ENCODE results near the gene GSX2. TPM values are rescaled to one million over a fixed set of nuclear protein-coding genes. Genes with fewer than 3 reads are reported as not detected.

GSX2 gene
- total and polyA plus RNA-seq, 10 donors: 0.47 TPM; not detected in 9

GRCh38 chr4:54076673-54077072 lies 23.3 kb upstream of the GSX2 start:
- no peak overlapping the region for H3K27ac ChIP-seq
- intact Hi-C loops (cut with DNase I; ENCODE audit: low total_unique reads): no loop called here
- H3K36me3 ChIP-seq: no peaks in the 10 kb centered on the region
- H3K4me3 ChIP-seq: no peak overlapping the region
- H3K9me3 ChIP-seq: no peaks in the 10 kb centered on the region
- DNase-seq: no peak
- H3K4me1 ChIP-seq: no peaks in the 10 kb centered on the region
- peaks cover 0 to 4% (median 0%) of the 10 kb centered on the region in 7 donors for H3K27me3 ChIP-seq (replicated peaks in 1 of 7)
- TF ChIP-seq CTCF (IDR thresholded peaks at IDR 0.05 in 8 of 11, conservative IDR thresholded peaks at IDR 0.05 in 3 of 11) (no peak), POLR2AphosphoS5 (IDR thresholded peaks at IDR 0.05) (no peak), POLR2A (IDR thresholded peaks at IDR 0.05) (no peak)

DNA sequence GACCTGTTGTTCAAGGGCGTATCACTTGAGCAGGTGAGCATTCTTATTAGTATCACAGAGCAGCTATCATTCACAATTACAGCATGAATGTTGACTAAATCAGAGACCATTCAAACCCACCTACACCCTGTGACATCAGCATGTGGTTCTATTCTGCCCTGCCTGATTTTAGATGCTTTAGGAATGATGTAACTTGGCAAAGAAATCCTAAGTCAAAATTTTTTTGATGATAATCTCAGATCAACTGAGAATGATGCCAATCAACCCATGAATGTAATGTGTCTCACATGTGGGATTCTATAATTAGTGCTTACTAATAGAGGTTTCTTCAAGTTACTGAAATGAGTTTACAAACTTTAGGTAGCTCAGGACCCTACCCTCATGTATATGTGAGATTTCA lies 22.2 kb upstream of the GSX2 start:
- intact Hi-C loops (cut with DNase I; ENCODE audit: low total_unique reads): no loop called here
- WGBS, 5 donors: 88 to 100% (median 94%) methylated on average over 1 of the region's 1 CpG
- Histone ChIP-seq H3K4me3 (no peak overlapping the region), H3K36me3 (no peaks in the 10 kb centered on the region), H3K4me1 (no peaks in the 10 kb centered on the region), H3K27ac (no peak overlapping the region), H3K27me3 (replicated peaks in 1 of 7) (peaks cover 0 to 4% (median 0%) of the 10 kb centered on the region in 7 donors), H3K9me3 (no peaks in the 10 kb centered on the region)
- TF ChIP-seq POLR2A (IDR thresholded peaks at IDR 0.05) (no peak), CTCF (IDR thresholded peaks at IDR 0.05 in 8 of 11, conservative IDR thresholded peaks at IDR 0.05 in 3 of 11) (no peak), POLR2AphosphoS5 (IDR thresholded peaks at IDR 0.05) (no peak)
- no peak for DNase-seq

DNA sequence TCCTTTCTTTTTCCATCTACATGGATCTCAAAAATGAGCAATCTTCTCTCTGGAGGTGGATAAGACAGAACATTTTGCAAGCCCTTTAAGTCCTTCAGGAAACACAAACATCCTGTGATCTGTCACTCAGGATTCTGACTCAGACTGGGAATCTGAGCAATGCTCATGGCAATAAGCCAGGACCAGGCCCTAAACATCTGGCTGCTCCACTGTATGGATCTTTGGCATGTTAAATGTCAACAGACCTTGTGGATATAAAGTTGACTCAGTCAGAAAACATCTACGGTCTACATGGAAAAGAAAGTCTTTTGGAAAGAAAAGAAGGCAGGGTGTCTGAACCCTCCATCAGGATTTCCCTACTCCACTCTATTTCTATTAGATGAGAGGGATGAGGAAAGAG lies 17.8 kb upstream of the GSX2 start:
- no peak overlapping the region for H3K4me3 ChIP-seq
- H3K36me3 ChIP-seq: no peaks in the 10 kb centered on the region
- H3K27ac ChIP-seq: no peak overlapping the region
- DNase-seq: no peak
- H3K4me1 ChIP-seq: no peaks in the 10 kb centered on the region
- H3K9me3 ChIP-seq: no peaks in the 10 kb centered on the region
- TF ChIP-seq POLR2A (IDR thresholded peaks at IDR 0.05) (no peak), POLR2AphosphoS5 (IDR thresholded peaks at IDR 0.05) (no peak)
- intact Hi-C loops (cut with DNase I; ENCODE audit: low total_unique reads): no loop called here
- 61 to 80% (median 76%) methylated on average over 1 of the region's 1 CpG for WGBS, 5 donors
- peaks cover 0 to 8% (median 0%) of the 10 kb centered on the region in 7 donors for H3K27me3 ChIP-seq (replicated peaks in 1 of 7)

DNA sequence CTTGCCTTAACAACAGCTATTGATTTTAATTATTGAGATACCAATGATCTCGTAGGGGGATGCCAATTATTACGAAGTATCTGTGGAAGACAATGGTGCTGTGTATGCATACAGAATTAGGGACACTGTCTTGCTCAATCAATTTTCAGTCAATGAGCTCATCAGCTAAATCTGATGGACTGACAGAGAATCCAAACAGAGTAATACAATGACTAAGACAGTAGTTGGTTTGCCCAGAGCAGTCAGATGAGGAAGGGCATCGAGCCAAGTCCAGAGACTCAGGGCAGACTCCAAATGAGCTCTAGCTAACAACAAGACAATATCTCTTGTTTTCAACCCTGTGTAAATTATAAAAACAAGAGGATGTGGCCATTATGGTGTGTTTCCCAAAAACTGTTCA lies 14.7 kb upstream of the GSX2 start:
- intact Hi-C loops (cut with DNase I; ENCODE audit: low total_unique reads): no loop called here
- DNase-seq: no peak
- TF ChIP-seq POLR2AphosphoS5 (IDR thresholded peaks at IDR 0.05) (no peak), POLR2A (IDR thresholded peaks at IDR 0.05) (no peak), CTCF (IDR thresholded peaks at IDR 0.05 in 8 of 11, conservative IDR thresholded peaks at IDR 0.05 in 3 of 11) (no peak)
- no peak overlapping the region for H3K27ac ChIP-seq
- peaks cover 0 to 13% (median 0%) of the 10 kb centered on the region in 7 donors for H3K27me3 ChIP-seq (replicated peaks in 1 of 7)
- WGBS, 5 donors: 91 to 96% (median 94%) methylated on average over 3 of the region's 3 CpGs
- H3K4me1 ChIP-seq: no peaks in the 10 kb centered on the region
- H3K36me3 ChIP-seq: no peaks in the 10 kb centered on the region
- H3K9me3 ChIP-seq: no peaks in the 10 kb centered on the region
- no peak overlapping the region for H3K4me3 ChIP-seq

- 96 to 100% (median 100%) methylated on average over 1 of the region's 1 CpG for WGBS, 5 donors
These were observed 10.1 kb upstream of the GSX2 start for GRCh38 chr4:54089875-54090274.

More at GRCh38 chr4:54089875-54090274, 10.1 kb upstream of the GSX2 start:
- no peak overlapping the region for H3K4me3 ChIP-seq
- DNase-seq: no peak
- H3K4me1 ChIP-seq: peaks cover 15 to 33% (median 30%) of the 10 kb centered on the region in 6 donors
- H3K27me3 ChIP-seq (replicated peaks in 1 of 7): peaks cover 3 to 59% (median 41%) of the 10 kb centered on the region in 7 donors
- no peaks in the 10 kb centered on the region for H3K36me3 ChIP-seq
- H3K9me3 ChIP-seq: no peaks in the 10 kb centered on the region
- no peak overlapping the region for H3K27ac ChIP-seq
- no peak for TF ChIP-seq POLR2AphosphoS5 (IDR thresholded peaks at IDR 0.05)
- TF ChIP-seq CTCF (IDR thresholded peaks at IDR 0.05 in 8 of 11, conservative IDR thresholded peaks at IDR 0.05 in 3 of 11): no peak
- TF ChIP-seq POLR2A (IDR thresholded peaks at IDR 0.05): no peak
- intact Hi-C loops (cut with DNase I; ENCODE audit: low total_unique reads): no loop called here
